Rectal smooth muscle tissue (tissue), 1 donor: ENCODE results near the gene FOXI1.

ENCODE experiments used
- H3K27ac ChIP-seq: one replicate; pipeline ENCODE4 v1.7.0; 2013; ENCODE audit warnings: low read depth, low read length, inconsistent platforms
- H3K27me3 ChIP-seq: one replicate; pipeline ENCODE4 v1.7.0; 2013; ENCODE audit warnings: low read length; ENCODE audit not compliant: control insufficient read depth, insufficient read depth
- H3K36me3 ChIP-seq: one replicate; pipeline ENCODE4 v1.7.0; 2013; ENCODE audit warnings: low read length; ENCODE audit not compliant: control insufficient read depth, insufficient read depth
- H3K4me1 ChIP-seq: one replicate; pipeline ENCODE4 v1.7.0; 2013; ENCODE audit warnings: low read length; ENCODE audit not compliant: control insufficient read depth, insufficient read depth
- H3K4me3 ChIP-seq: one replicate; pipeline ENCODE4 v1.7.0; 2013; ENCODE audit warnings: low read length
- H3K9ac ChIP-seq: one replicate; pipeline ENCODE4 v1.7.0; 2013; ENCODE audit warnings: low read length

The FOXI1 gene

DNA sequence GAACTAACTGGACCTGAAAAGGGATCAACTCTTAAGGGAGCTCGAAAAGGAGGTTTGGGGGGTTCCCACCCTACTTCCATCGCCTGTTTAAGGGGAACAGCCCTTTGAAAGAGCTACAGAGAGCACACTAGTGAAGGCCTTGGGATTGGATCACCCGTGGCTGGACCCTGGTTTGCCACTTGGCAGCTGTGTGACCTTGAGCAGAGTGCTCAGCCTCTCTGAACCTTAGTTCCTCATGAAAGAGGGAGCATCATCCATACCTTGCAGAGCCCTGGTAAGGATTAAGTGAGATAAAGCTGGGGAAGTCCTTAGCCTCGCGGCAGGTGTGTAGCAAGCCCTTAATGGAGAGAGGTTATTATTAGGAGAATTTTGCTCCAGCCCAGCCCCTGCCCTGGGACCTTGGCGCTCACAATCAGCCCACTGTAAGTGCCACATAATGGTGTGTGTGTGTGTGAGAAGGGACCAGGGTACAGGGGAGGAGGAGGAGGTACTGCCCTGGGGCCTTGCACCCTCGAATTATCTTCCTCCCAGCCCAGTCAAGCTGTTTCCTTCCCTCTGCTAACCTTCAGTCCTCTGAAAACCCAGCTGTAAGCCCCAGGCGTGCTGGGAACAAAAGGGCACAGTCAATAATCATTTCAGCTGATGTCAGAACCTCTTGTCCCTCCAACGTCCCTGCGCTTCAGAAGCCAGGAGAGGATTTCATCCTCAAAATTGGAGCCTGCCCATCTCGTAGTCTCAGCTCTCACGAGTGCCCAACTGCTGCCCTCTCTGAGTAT is 42.9 kb downstream of the FOXI1 start:
- H3K4me3 ChIP-seq: no peak overlapping the region
- H3K27me3 ChIP-seq: no peaks in the 10 kb centered on the region
- no peak overlapping the region for H3K27ac ChIP-seq
- H3K4me1 ChIP-seq: no peaks in the 10 kb centered on the region
- no peak overlapping the region for H3K9ac ChIP-seq
- no peaks in the 10 kb centered on the region for H3K36me3 ChIP-seq

DNA sequence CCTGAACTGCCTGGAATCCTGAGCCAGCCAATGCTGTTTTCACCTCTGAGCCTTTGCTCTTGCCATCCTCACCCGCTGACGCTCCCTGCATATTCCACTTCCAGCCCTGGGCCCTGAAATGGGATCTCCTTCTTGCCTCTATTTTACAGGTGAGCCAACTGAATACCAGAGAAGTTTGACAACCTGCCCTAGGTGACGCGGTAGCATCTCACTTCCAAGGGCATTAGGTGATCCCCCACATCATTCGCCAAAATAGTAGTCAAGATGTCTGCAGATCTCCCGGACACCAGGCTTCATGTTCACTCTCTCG is 43.5 kb downstream of the FOXI1 start:
- no peaks in the 10 kb centered on the region for H3K36me3 ChIP-seq
- no peaks in the 10 kb centered on the region for H3K4me1 ChIP-seq
- H3K4me3 ChIP-seq: no peak overlapping the region
- no peak overlapping the region for H3K9ac ChIP-seq
- H3K27me3 ChIP-seq: no peaks in the 10 kb centered on the region
- no peak overlapping the region for H3K27ac ChIP-seq

GRCh38 chr5:170150713-170151096 is 45.0 kb downstream of the FOXI1 start:
- Histone ChIP-seq H3K27me3 (no peaks in the 10 kb centered on the region), H3K4me3 (no peak overlapping the region), H3K27ac (no peak overlapping the region)

DNA sequence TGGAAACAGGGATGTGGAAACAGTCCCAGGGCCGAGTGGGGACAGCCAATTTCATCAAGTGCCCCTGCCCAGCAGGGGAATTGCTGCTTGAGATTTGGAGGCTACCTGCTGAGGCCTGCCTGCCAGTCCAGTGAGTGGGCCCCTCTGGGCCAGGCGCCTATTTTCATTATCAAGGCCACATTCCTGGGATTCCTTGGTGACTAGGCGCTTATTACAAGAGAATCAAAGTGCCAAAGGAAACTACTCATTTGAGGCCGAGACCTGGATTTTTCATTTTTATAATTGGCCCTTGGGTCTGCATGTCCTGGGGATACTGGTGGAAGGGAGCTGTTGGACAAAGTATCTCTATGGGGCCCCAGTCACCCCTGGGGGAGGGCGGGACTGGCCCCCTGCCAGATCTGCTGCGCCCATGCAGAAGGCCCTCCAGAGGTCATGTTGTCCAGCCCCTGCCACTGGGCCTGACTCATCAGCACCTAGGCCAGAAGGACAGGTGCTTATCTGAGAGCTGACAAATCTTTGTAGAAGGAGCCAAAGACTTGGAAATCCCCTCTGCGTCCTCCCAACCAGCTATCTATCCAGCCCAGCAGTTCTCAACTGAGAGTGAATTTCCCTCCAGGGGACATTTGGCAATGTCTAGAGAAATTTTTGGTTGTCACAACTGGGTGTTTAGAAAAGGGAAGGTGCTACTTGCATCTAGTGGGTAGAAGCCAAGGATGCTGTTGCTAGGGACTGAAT is 45.6 kb downstream of the FOXI1 start:
- no peaks in the 10 kb centered on the region for H3K27me3 ChIP-seq
- no peak overlapping the region for H3K9ac ChIP-seq
- H3K4me1 ChIP-seq: no peaks in the 10 kb centered on the region
- H3K36me3 ChIP-seq: no peaks in the 10 kb centered on the region
- no peak overlapping the region for H3K27ac ChIP-seq
- H3K4me3 ChIP-seq: no peak overlapping the region

More at GRCh38 chr5:170150713-170151096, 45.0 kb downstream of the FOXI1 start:
- H3K36me3 ChIP-seq: no peaks in the 10 kb centered on the region
- no peaks in the 10 kb centered on the region for H3K4me1 ChIP-seq
- no peak overlapping the region for H3K9ac ChIP-seq

GRCh38 chr5:170152767-170153166 is 47.1 kb downstream of the FOXI1 start:
- no peaks in the 10 kb centered on the region for H3K4me1 ChIP-seq
- no peak overlapping the region for H3K27ac ChIP-seq
- H3K4me3 ChIP-seq: no peak overlapping the region
- H3K27me3 ChIP-seq: no peaks in the 10 kb centered on the region
- no peak overlapping the region for H3K9ac ChIP-seq
- H3K36me3 ChIP-seq: no peaks in the 10 kb centered on the region

GRCh38 chr5:170154297-170154696 is 48.6 kb downstream of the FOXI1 start:
- Histone ChIP-seq H3K9ac (no peak overlapping the region), H3K36me3 (no peaks in the 10 kb centered on the region), H3K4me3 (no peak overlapping the region), H3K4me1 (no peaks in the 10 kb centered on the region), H3K27me3 (no peaks in the 10 kb centered on the region), H3K27ac (no peak overlapping the region)

- Histone ChIP-seq H3K27me3 (no peaks in the 10 kb centered on the region), H3K27ac (no peak overlapping the region), H3K9ac (no peak overlapping the region), H3K4me1 (no peaks in the 10 kb centered on the region), H3K4me3 (no peak overlapping the region), H3K36me3 (no peaks in the 10 kb centered on the region)
Measured at GRCh38 chr5:170154744-170155143, 49.0 kb downstream of the FOXI1 start.

- Histone ChIP-seq H3K36me3 (no peaks in the 10 kb centered on the region), H3K27me3 (no peaks in the 10 kb centered on the region), H3K4me3 (no peak overlapping the region), H3K4me1 (no peaks in the 10 kb centered on the region), H3K9ac (no peak overlapping the region), H3K27ac (no peak overlapping the region)
Measured at GRCh38 chr5:170155771-170156170, 50.1 kb downstream of the FOXI1 start.

DNA sequence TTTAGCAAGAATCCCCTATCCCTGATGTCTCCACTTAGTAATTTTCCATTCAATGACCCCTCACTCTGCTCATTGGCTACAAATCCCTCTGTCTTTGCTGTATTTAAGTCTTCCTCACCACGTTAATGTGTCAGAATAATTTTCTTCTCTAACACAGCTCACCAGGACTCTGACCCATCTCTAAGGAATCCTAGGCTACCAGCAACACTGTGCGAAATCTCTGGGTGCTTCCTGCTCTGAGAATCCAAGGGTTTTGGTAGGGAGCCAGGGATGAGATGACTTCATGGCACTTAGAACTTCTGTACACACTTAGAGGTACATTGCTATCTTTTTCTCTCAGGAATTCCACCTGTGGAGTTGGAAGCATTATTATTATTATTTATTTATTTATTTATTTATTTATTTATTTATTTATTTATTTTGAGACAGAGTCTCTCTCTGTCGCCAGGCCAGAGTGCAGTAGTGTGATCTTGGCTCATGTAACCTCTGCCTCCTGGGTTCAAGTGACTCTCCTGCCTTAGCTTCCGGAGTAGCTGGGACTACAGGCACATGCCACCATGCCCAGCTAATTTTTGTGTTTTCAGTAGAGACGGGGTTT is 53.5 kb downstream of the FOXI1 start:
- no peaks in the 10 kb centered on the region for H3K4me1 ChIP-seq
- H3K27me3 ChIP-seq: no peaks in the 10 kb centered on the region
- H3K27ac ChIP-seq: no peak overlapping the region
- H3K9ac ChIP-seq: no peak overlapping the region
- no peaks in the 10 kb centered on the region for H3K36me3 ChIP-seq
- H3K4me3 ChIP-seq: no peak overlapping the region
